Heart left ventricle (tissue), 13 donors: Measurements from ENCODE around the gene BST1.

Experiments used
- CTCF ChIP-seq, 12 donors: fragments of 200-600 bp; sonication (generic) in 4 of 12; IDR thresholded peaks; one replicate each; pipeline versions ENCODE4 v1.5.0 to v1.8.0; 2018 to 2022; ENCODE audit warnings: antibody characterized with exemption in 12 of 12, mild to moderate bottlenecking in 5 of 12
- POLR2A ChIP-seq, 2 donors: fragments of 450-650 bp; IDR thresholded peaks; one replicate each; pipeline ENCODE4 v1.6.1; 2017; ENCODE audit warnings: antibody characterized with exemption in 2 of 2, mild to moderate bottlenecking in 2 of 2, moderate library complexity in 2 of 2
- donor health status: ischemic (EF 13 %, LVEDD 7.1; RV severe dilation, severe dysfunction).
- donor health status: DM: no; HTN: yes; CAD: no.
- donor health status: DM: no; HTN: no; CAD: no.
- donor health status: ischemic (EF 25% LVEDD 6.9; RV normal size, moderate dysfunction).
- donor health status: ischemic (EF 25% LVEDD 5.7; RV mildly dilated, moderate dysfunction).
- donor health status: ischemic (EF 35%, LVEDD 5.7; RV mildly dilated, moderate dysfunction).
- donor health status: nonischemic (EF 11% LVEDD 7.7; RV severe dilation, severe dysfunction).
- donor health status: DM: yes; HTN: yes; CAD: no.
- donor health status: PGD.
- donor health status: ischemic (EF 29% LVEDD 5.4; RV normal size, mild dysfunction).
- donor health status: nonischemic (EF 23%, LVEDD 6.1; RV moderate dilation, normal function).

- TF ChIP-seq CTCF (IDR thresholded peaks at IDR 0.05), result no peak
- no peak for TF ChIP-seq POLR2A (IDR thresholded peaks at IDR 0.05)
Measured at GRCh38 chr4:15694431-15694830, 8.4 kb upstream of the BST1 start.
